ENCODE data around the gene LINGO1. TPM values are rescaled to one million over a fixed set of nuclear protein-coding genes. Genes with fewer than 3 reads are reported as not detected.

The LINGO1 gene, protein sequence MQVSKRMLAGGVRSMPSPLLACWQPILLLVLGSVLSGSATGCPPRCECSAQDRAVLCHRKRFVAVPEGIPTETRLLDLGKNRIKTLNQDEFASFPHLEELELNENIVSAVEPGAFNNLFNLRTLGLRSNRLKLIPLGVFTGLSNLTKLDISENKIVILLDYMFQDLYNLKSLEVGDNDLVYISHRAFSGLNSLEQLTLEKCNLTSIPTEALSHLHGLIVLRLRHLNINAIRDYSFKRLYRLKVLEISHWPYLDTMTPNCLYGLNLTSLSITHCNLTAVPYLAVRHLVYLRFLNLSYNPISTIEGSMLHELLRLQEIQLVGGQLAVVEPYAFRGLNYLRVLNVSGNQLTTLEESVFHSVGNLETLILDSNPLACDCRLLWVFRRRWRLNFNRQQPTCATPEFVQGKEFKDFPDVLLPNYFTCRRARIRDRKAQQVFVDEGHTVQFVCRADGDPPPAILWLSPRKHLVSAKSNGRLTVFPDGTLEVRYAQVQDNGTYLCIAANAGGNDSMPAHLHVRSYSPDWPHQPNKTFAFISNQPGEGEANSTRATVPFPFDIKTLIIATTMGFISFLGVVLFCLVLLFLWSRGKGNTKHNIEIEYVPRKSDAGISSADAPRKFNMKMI
- not detected for total RNA-seq (2013)
- polyA plus RNA-seq (not detected), polyA minus RNA-seq (0.14 TPM in 1 of 2 replicates, not detected in the other), total RNA-seq (0 to 0.75 (median 0.08) reads per million in 11 experiments)

DNA sequence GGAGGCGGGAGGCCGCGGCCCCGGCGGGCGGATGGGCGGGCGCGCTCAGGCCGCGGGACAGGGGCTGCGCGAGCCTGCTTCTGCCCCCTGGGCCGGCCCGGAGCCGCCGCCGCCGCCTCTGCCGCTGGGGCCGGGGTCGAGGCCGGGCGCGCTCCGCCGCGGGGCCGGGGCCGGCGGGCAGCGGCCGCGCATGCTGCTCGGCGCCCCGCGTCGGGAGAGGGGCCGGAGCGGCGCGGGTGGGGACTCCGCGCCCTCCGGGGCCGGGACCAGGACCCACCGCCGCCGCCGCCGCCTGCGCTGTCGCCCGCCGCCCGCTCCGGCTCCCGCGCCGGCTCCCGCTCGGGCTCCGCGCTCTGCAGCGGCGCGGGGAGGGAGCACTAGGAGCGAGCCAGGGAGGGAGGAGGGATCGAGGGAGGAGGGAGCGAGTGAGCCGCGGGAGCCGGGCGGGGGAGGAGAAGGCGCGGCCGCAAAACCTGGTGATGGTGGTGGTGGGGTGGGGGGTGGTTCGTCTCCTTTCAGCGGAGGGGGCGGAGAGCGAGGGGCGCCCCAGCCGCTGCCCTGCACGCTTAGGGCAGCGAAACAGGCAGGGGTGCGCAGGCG is at the start of gene LINGO1:
LINGO1 (minus strand) TSS at position 379 of the 600 bp plus-strand sequence. CDS start 597 bp downstream, outside the sequence.
- peak within 1 kb of the TSS; percentile 66 for H2AFZ ChIP-seq (ENCODE audit: insufficient read depth, low read depth, low read length, poor library complexity, severe bottlenecking)

More for the DNA sequence above, at the start of gene LINGO1:
- peaks cover 11% of the 10 kb centered on the region for H3K4me1 Mint-ChIP-seq
- Histone ChIP-seq H3K79me2 (ENCODE audit: insufficient read depth, low read length) (no peaks in the 10 kb centered on the region), H3K4me2 (replicated peaks; ENCODE audit: extremely low read depth, low read length, poor library complexity, severe bottlenecking) (peak within 1 kb of the TSS; percentile 87), H3K36me3 (replicated peaks in 1 of 2; ENCODE audit: control insufficient read depth in 1 of 2, insufficient read depth in 2 of 2, low read length in 2 of 2) (no peaks in the 10 kb centered on the region), H3K9me3 (replicated peaks in 1 of 2; ENCODE audit: control insufficient read depth in 1 of 2, insufficient read depth in 1 of 2, low read length in 2 of 2) (peaks cover 0 to 16% of the 10 kb centered on the region in 2 donors), H3K9ac (ENCODE audit: insufficient read depth, low read length, poor library complexity, severe bottlenecking) (no peak within 1 kb of the TSS), H3K27me3 (ENCODE audit: control insufficient read depth in 2 of 2, insufficient read depth in 2 of 2, low read length in 2 of 2) (peaks cover 24 to 66% of the 10 kb centered on the region in 2 donors), H4K20me1 (ENCODE audit: insufficient read depth, low read length) (no peaks in the 10 kb centered on the region), H3K4me3 (replicated peaks in 1 of 3; ENCODE audit: low read depth in 2 of 3, low read length in 3 of 3) (peak within 1 kb of the TSS; percentile 11 to 71 (median 32)), H3K4me1 (ENCODE audit: control insufficient read depth in 1 of 2, insufficient read depth in 2 of 2, low read length in 2 of 2) (peaks cover 5 to 20% of the 10 kb centered on the region in 2 donors), H3K27ac (ENCODE audit: low read depth in 1 of 2, low read length in 2 of 2) (no peak within 1 kb of the TSS)
- intact Hi-C loops (cut with micrococcal nuclease): no loop called here
- peak within 1 kb of the TSS in 1 of 7 donors; percentile 50 for H3K27ac Mint-ChIP-seq
- peak within 1 kb of the TSS; percentile 69 to 86 for H3K4me3 Mint-ChIP-seq
- H3K27me3 Mint-ChIP-seq (ENCODE audit: low read depth in 3 of 3): peaks cover 47 to 83% (median 68%) of the 10 kb centered on the region in 3 donors
- H3K9me3 Mint-ChIP-seq: peaks cover 0 to 13% (median 2%) of the 10 kb centered on the region in 7 donors
- H3K36me3 Mint-ChIP-seq: peaks cover 0 to 2% of the 10 kb centered on the region in 2 donors
- TF ChIP-seq, protein P1, sequence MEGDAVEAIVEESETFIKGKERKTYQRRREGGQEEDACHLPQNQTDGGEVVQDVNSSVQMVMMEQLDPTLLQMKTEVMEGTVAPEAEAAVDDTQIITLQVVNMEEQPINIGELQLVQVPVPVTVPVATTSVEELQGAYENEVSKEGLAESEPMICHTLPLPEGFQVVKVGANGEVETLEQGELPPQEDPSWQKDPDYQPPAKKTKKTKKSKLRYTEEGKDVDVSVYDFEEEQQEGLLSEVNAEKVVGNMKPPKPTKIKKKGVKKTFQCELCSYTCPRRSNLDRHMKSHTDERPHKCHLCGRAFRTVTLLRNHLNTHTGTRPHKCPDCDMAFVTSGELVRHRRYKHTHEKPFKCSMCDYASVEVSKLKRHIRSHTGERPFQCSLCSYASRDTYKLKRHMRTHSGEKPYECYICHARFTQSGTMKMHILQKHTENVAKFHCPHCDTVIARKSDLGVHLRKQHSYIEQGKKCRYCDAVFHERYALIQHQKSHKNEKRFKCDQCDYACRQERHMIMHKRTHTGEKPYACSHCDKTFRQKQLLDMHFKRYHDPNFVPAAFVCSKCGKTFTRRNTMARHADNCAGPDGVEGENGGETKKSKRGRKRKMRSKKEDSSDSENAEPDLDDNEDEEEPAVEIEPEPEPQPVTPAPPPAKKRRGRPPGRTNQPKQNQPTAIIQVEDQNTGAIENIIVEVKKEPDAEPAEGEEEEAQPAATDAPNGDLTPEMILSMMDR (IDR thresholded peaks at IDR 0.05): no peak
- DNase-seq: no peak
- WGBS (ENCODE audit: insufficient coverage): under 1% methylated on average over 88 of the region's 88 CpGs

Data from CD14-positive monocyte (primary cell).